ENCODE measurements around the gene C1orf94. TPM values are rescaled to one million over a fixed set of nuclear protein-coding genes. Genes with fewer than 3 reads are reported as not detected.

Gene C1orf94
- total and polyA plus RNA-seq, 2 experiments from 2014 or later: 4.3 to 5.3 TPM

- Histone ChIP-seq H3K27ac (ENCODE audit: low read depth) (0 out of 2 replicates have a peak overlapping the region, but pooled peaks have one; percentile 39), H3K27me3 (ENCODE audit: insufficient read depth) (no peaks in the 10 kb centered on the region), H2AFZ (no peak overlapping the region), H3K9me2 (ENCODE audit: insufficient read depth) (0 out of 2 replicates have a peak, but pooled peaks cover 4% of the 10 kb centered on the region), H3K36me3 (ENCODE audit: insufficient read depth) (no peaks in the 10 kb centered on the region), H3K4me1 (ENCODE audit: insufficient read depth) (peaks cover 24% of the 10 kb centered on the region), H3K79me2 (replicated peaks; ENCODE audit: insufficient read depth) (peaks cover 45% of the 10 kb centered on the region), H3K4me2 (peak overlapping the region; percentile 7; the same call in 1 of the 2 replicates), H3F3A (replicated peaks; ENCODE audit: low read depth) (0 out of 2 replicates have a peak, but pooled peaks cover 5% of the 10 kb centered on the region), H3K4me3 (no peak overlapping the region), H4K20me1 (replicated peaks; ENCODE audit: insufficient read depth) (peaks cover 11% of the 10 kb centered on the region)
- Mint-ChIP-seq H3K36me3 (ENCODE audit: low read depth) (peaks cover 3% of the 10 kb centered on the region; the same call in 1 of the 3 replicates), H3K9me3 (no peaks in the 10 kb centered on the region; the same call in 2 of the 3 replicates), H3K4me1 (peaks cover 49% of the 10 kb centered on the region), H3K27me3 (ENCODE audit: insufficient read depth, low read depth, poor library complexity) (peaks cover 9% of the 10 kb centered on the region), H3K27ac (peak overlapping the region; percentile 52), H3K4me3 (peak overlapping the region; percentile 44; the same call in 2 of the 3 replicates)
- peak; percentile 55 for DNase-seq (ENCODE audit: low spot score)
- peak; percentile 17; the same call in 2 of the 3 replicates for ATAC-seq
- 0 out of 2 replicates have a peak, but pooled peaks have one; percentile 40 for TF ChIP-seq ETS1 (IDR thresholded peaks at IDR 0.05)
- no peak for TF ChIP-seq ZNF114 (CRISPR knock-in tag; IDR thresholded peaks at IDR 0.05)
Observed at GRCh38 chr1:34147301-34147700, 29.4 kb upstream of the C1orf94 start.

GRCh38 chr1:34149501-34149900 lies 27.2 kb upstream of the C1orf94 start:
- no peak overlapping the region for H2AFZ ChIP-seq
- H3K27ac Mint-ChIP-seq: peak overlapping the region; percentile 76
- H3K27me3 Mint-ChIP-seq (ENCODE audit: insufficient read depth, low read depth, poor library complexity): peaks cover 9% of the 10 kb centered on the region
- peak overlapping the region; percentile 9; the same call in 1 of the 2 replicates for H3K4me2 ChIP-seq
- H4K20me1 ChIP-seq (replicated peaks; ENCODE audit: insufficient read depth): peaks cover 11% of the 10 kb centered on the region
- H3K4me1 Mint-ChIP-seq: peaks cover 55% of the 10 kb centered on the region
- H3K4me3 Mint-ChIP-seq: peak overlapping the region; percentile 10; the same call in 1 of the 3 replicates
- peaks cover 24% of the 10 kb centered on the region for H3K4me1 ChIP-seq (ENCODE audit: insufficient read depth)
- peak overlapping the region; percentile 85 for H3K27ac ChIP-seq (ENCODE audit: low read depth)
- no peaks in the 10 kb centered on the region for H3K27me3 ChIP-seq (ENCODE audit: insufficient read depth)
- 0 out of 2 replicates have a peak, but pooled peaks cover 5% of the 10 kb centered on the region for H3F3A ChIP-seq (replicated peaks; ENCODE audit: low read depth)
- no peaks in the 10 kb centered on the region for H3K36me3 ChIP-seq (ENCODE audit: insufficient read depth)
- no peaks in the 10 kb centered on the region; the same call in 2 of the 3 replicates for H3K9me3 Mint-ChIP-seq
- 0 out of 2 replicates have a peak, but pooled peaks cover 4% of the 10 kb centered on the region for H3K9me2 ChIP-seq (ENCODE audit: insufficient read depth)
- DNase-seq (ENCODE audit: low spot score) (peak; percentile 74), ATAC-seq (peak; percentile 91)
- H3K79me2 ChIP-seq (replicated peaks; ENCODE audit: insufficient read depth): peaks cover 65% of the 10 kb centered on the region
- H3K36me3 Mint-ChIP-seq (ENCODE audit: low read depth): peaks cover 13% of the 10 kb centered on the region
- 0 out of 2 replicates have a peak overlapping the region, but pooled peaks have one; percentile 1 for H3K4me3 ChIP-seq
- TF ChIP-seq ETS1 (IDR thresholded peaks at IDR 0.05) (no peak), NANOG (IDR thresholded peaks at IDR 0.05; ENCODE audit: borderline replicate concordance) (no peak), REST (IDR thresholded peaks at IDR 0.05; ENCODE audit: unreplicated experiment) (no peak), CTCF (conservative IDR thresholded peaks at IDR 0.05; ENCODE audit: low read depth in 2 of 2) (no peak), STAT1 (IDR thresholded peaks at IDR 0.05; ENCODE audit: unreplicated experiment) (no peak), JUNB (IDR thresholded peaks at IDR 0.05; ENCODE audit: unreplicated experiment) (no peak), EZH2phosphoT487 (IDR thresholded peaks at IDR 0.05; ENCODE audit: unreplicated experiment) (no peak), ZNF114 (CRISPR knock-in tag; IDR thresholded peaks at IDR 0.05) (no peak), ZNF331 (CRISPR knock-in tag; IDR thresholded peaks at IDR 0.05; ENCODE audit: low read depth) (no peak)

Measured in GM23338 (cell line).